H1 (cell line): Measurements from ENCODE around the gene NFKB1. TPM values are rescaled to one million over a fixed set of nuclear protein-coding genes. Genes with fewer than 3 reads are reported as not detected.

Experiments used
- CBX8 ChIP-seq: fragments of 300-800, 300-1000 bp; sonication (generic); IDR thresholded peaks from 2 replicates; pipeline ENCODE4 v1.7.1; 2016; ENCODE audit warnings: low read depth, low read length, borderline replicate concordance
- CTBP2 ChIP-seq: IDR thresholded peaks from 2 replicates; pipeline ENCODE4 v1.7.0; 2011; ENCODE audit warnings: borderline replicate concordance, mild to moderate bottlenecking, moderate library complexity, mixed read lengths, low read length; ENCODE audit not compliant: insufficient read depth, insufficient read length
- E2F6 ChIP-seq: IDR thresholded peaks from 2 replicates; pipeline ENCODE4 v1.6.1; 2012; ENCODE audit warnings: inconsistent platforms
- EZH2 ChIP-seq: fragments of 200-600 bp; sonication (generic); IDR thresholded peaks from 2 replicates; pipeline ENCODE4 v1.7.1; 2012; ENCODE audit warnings: low read depth, mild to moderate bottlenecking, moderate library complexity, low read length, inconsistent platforms; ENCODE audit not compliant: severe bottlenecking
- POLR2AphosphoS5 ChIP-seq: IDR thresholded peaks from 2 replicates; pipeline ENCODE4 v1.6.1; 2011; ENCODE audit warnings: low read depth, low read length
- SRF ChIP-seq: IDR thresholded peaks from 2 replicates; pipeline ENCODE4 v1.6.1; 2011; ENCODE audit warnings: mild to moderate bottlenecking, low read depth, low read length, moderate library complexity
- TBP ChIP-seq: IDR thresholded peaks from 2 replicates; pipeline ENCODE4 v1.6.1; 2011; ENCODE audit warnings: low read depth, low read length, improper control_type of control experiment
- polyA plus RNA-seq, 7 experiments: library from polyadenylated mRNA; depleted of rRNA in 3 of 7; stranded (reverse) in 5 of 7; unstranded in 2 of 7; fragments of >200 nt in 5 of 7; fragments of 200-250 nt in 2 of 7; gene quantifications; 1 replicate in 5 of 7; 2 replicates in 1 of 7; 4 replicates in 1 of 7; pipeline versions ENCODE4 v1.2.1 to v1.2.3, GENCODE V29; 2011 to 2013; ENCODE audit warnings: missing spikeins in 2 of 7, mixed read lengths in 2 of 7
- total RNA-seq: library from RNA; stranded (reverse); fragmentation: NEBNext Ultra II Directional; extraction: Animal tissue kit (Norgen Biotek cat#: 25700); gene quantifications from 2 replicates; pipeline ENCODE4 v1.2.1, GENCODE V29; 2021

The NFKB1 gene
- total and polyA plus RNA-seq, 2 of the 8 experiments (the other 6 are each of a cell fraction or from before 2014, with no cell fraction given), result 2.9 to 6.8 TPM

GRCh38 chr4:102492531-102493241, 8.5 kb upstream of the NFKB1 start (continued):
- TF ChIP-seq TBP, result no peak
- TF ChIP-seq E2F6, result no peak
- no peak for TF ChIP-seq CBX8
- TF ChIP-seq CTBP2, result no peak
- no peak for TF ChIP-seq POLR2AphosphoS5
- no peak for TF ChIP-seq SRF
- no peak for TF ChIP-seq EZH2
- TF ChIP-seq, all 59 proteins: peak for 0
